Measurements from ENCODE around the gene ZACN. TPM values are rescaled to one million over a fixed set of nuclear protein-coding genes. Genes with fewer than 3 reads are reported as not detected.

ZACN gene
- total RNA-seq, 1 donor from 2014 or later = not detected

- DNase-seq (ENCODE audit: low read depth in 2 of 2) = no peak
Observed at GRCh38 chr17:76131692-76132573, 53.0 kb downstream of the ZACN start.

Other genes starting within 250 kb of the ZACN start
- 3.8 and 5.2 TPM in 2 replicates for gene UNC13D, start 234.8 kb upstream of the ZACN start, total RNA-seq
- 19.4 and 24.4 TPM in 2 replicates for gene WBP2, start 223.8 kb upstream of the ZACN start, total RNA-seq
- 42.7 and 56.9 TPM in 2 replicates for gene TRIM47, start 200.6 kb upstream of the ZACN start, total RNA-seq
- 16.3 and 17.7 TPM in 2 replicates for gene TRIM65, start 182.2 kb upstream of the ZACN start, total RNA-seq
- gene MRPL38, start 174.3 kb upstream of the ZACN start, total RNA-seq = 26.8 and 28.2 TPM in 2 replicates
- 3.1 and 3.8 TPM in 2 replicates for gene FBF1, start 138.1 kb upstream of the ZACN start, total RNA-seq
- 35.7 and 50.2 TPM in 2 replicates for gene ACOX1, start 100.0 kb upstream of the ZACN start, total RNA-seq
- 16.1 and 20.0 TPM in 2 replicates for gene TEN1, start 99.9 kb upstream of the ZACN start, total RNA-seq
- 0.22 and 0.79 TPM in 2 replicates for gene CDK3, start 78.3 kb upstream of the ZACN start, total RNA-seq
- gene EVPL, start 51.9 kb upstream of the ZACN start, total RNA-seq = not detected in 2 replicates
- 20.0 and 21.4 TPM in 2 replicates for gene SRP68, start 6.7 kb upstream of the ZACN start, total RNA-seq
- under 0.01 and 0.20 TPM in 2 replicates for gene GALR2, start 4.4 kb upstream of the ZACN start, total RNA-seq
- gene EXOC7, start 24.6 kb downstream of the ZACN start, total RNA-seq = 55.4 and 74.0 TPM in 2 replicates
- not detected in 2 replicates for gene FOXJ1, start 62.1 kb downstream of the ZACN start, total RNA-seq
- 0.20 and 0.22 TPM in 2 replicates for gene RNF157, start 161.3 kb downstream of the ZACN start, total RNA-seq
- 6.3 and 8.3 TPM in 2 replicates for gene UBALD2, start 186.2 kb downstream of the ZACN start, total RNA-seq
- gene QRICH2, start 229.1 kb downstream of the ZACN start, total RNA-seq = 5.2 and 12.1 TPM in 2 replicates

All from lung microvascular endothelial cell (primary cell).